ENCODE measurements around the gene KLHDC7B.

Gene KLHDC7B

GRCh38 chr22:50551160-50551752 lies 5.6 kb downstream of the KLHDC7B start:
- DNase-seq = no peak

- DNase-seq = no peak
Measured at GRCh38 chr22:50553310-50553709, 7.6 kb downstream of the KLHDC7B start.

- DNase-seq = no peak
Measured at GRCh38 chr22:50556703-50557102, 11.0 kb downstream of the KLHDC7B start.

- no peak for DNase-seq
Measured at GRCh38 chr22:50560034-50560433, 14.3 kb downstream of the KLHDC7B start.

- DNase-seq = no peak
Measured at GRCh38 chr22:50561401-50562358, 16.0 kb downstream of the KLHDC7B start.

- DNase-seq = peak; percentile 99
Measured at GRCh38 chr22:50562523-50563412, 17.1 kb downstream of the KLHDC7B start, which contains the start of gene SYCE3. SYCE3 (minus strand) TSS chr22:50562919; CDS start chr22:50556405, 6,514 bp downstream.

- DNase-seq = no peak
Measured at GRCh38 chr22:50563413-50564160, 17.9 kb downstream of the KLHDC7B start.

GRCh38 chr22:50564289-50564688 lies 18.6 kb downstream of the KLHDC7B start:
- no peak for DNase-seq

GRCh38 chr22:50567721-50568252 lies 22.1 kb downstream of the KLHDC7B start:
- DNase-seq = no peak

GRCh38 chr22:50568626-50569025 lies 22.9 kb downstream of the KLHDC7B start:
- DNase-seq = no peak

- no peak for DNase-seq
Measured at GRCh38 chr22:50569041-50569459, 23.4 kb downstream of the KLHDC7B start.

GRCh38 chr22:50569896-50570535 lies 24.3 kb downstream of the KLHDC7B start:
- DNase-seq = no peak

- no peak for DNase-seq
Measured at GRCh38 chr22:50570861-50571260, 25.2 kb downstream of the KLHDC7B start.

- no peak for DNase-seq
Measured at GRCh38 chr22:50571264-50572175, 25.8 kb downstream of the KLHDC7B start.

GRCh38 chr22:50572965-50573364 lies 27.3 kb downstream of the KLHDC7B start:
- DNase-seq = no peak

GRCh38 chr22:50573491-50574382 lies 28.0 kb downstream of the KLHDC7B start:
- no peak for DNase-seq

GRCh38 chr22:50574383-50574755 lies 28.7 kb downstream of the KLHDC7B start:
- DNase-seq = no peak

GRCh38 chr22:50575426-50575941 lies 29.8 kb downstream of the KLHDC7B start:
- DNase-seq = no peak

- no peak for DNase-seq
Measured at GRCh38 chr22:50576070-50576469, 30.4 kb downstream of the KLHDC7B start.
